ENCODE measurements around the gene SMTN.

SMTN gene

DNA sequence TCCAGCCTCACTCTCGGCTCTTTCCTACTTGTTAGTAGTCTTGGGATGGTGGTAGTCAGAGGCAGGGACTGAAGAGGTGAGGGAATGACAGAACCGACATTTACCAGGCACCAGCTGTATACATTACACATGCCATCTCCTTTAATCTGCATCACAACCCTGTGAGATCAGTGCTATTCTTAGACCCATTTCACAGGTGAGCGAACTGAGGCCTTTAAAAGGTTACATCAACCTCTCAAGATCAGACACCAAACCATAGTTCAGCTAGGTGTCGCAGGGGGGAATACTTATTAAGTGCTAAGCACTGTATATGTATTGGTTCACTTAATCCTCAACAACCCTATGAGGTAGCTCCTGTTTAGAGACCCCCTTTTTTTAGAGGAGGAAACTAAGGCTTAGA lies 53.6 kb downstream of the SMTN start:
- Histone ChIP-seq H3K4me3 (ENCODE audit: low read depth, low read length) (no peak overlapping the region), H3K36me3 (no peaks in the 10 kb centered on the region; the same call in none of the 2 replicates), H3K27me3 (ENCODE audit: insufficient read depth, low read depth, severe bottlenecking) (no peaks in the 10 kb centered on the region), H3K9me3 (ENCODE audit: severe bottlenecking) (no peaks in the 10 kb centered on the region), H3K27ac (no peak overlapping the region)
- DNase-seq = no peak
- TF ChIP-seq CTCF (IDR thresholded peaks at IDR 0.05; ENCODE audit: low read depth, low read length) = no peak

DNA sequence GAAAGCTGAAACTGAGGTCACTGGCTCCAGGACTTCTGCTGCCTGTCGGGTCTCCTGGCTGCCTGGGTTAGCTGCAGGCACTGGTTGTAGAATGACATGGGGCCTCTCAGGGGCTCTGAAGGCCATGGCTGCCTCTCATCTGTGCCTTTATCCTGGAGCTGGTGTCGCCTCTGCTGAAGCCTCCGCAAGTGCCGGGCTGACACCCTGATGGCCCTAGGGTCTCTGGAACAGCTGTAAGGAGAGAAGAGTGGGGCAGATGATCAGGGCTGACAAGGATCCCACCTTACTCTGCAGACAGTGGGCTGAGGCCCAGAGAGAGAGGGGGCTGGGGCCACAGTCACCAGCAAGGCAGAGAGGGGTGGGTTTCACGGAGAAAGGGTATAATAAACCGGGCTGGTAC lies 54.6 kb downstream of the SMTN start:
- Histone ChIP-seq H3K36me3 (no peaks in the 10 kb centered on the region; the same call in none of the 2 replicates), H3K4me3 (ENCODE audit: low read depth, low read length) (no peak overlapping the region), H3K9me3 (ENCODE audit: severe bottlenecking) (no peaks in the 10 kb centered on the region), H3K27ac (no peak overlapping the region), H3K27me3 (ENCODE audit: insufficient read depth, low read depth, severe bottlenecking) (no peaks in the 10 kb centered on the region)
- no peak for TF ChIP-seq CTCF (IDR thresholded peaks at IDR 0.05; ENCODE audit: low read depth, low read length)
- DNase-seq = no peak

- no peaks in the 10 kb centered on the region for H3K9me3 ChIP-seq (ENCODE audit: severe bottlenecking)
- no peak for DNase-seq
- H3K27ac ChIP-seq = no peak overlapping the region
- TF ChIP-seq CTCF (IDR thresholded peaks at IDR 0.05; ENCODE audit: low read depth, low read length) = no peak
- no peaks in the 10 kb centered on the region; the same call in 1 of the 2 replicates for H3K36me3 ChIP-seq
- H3K27me3 ChIP-seq (ENCODE audit: insufficient read depth, low read depth, severe bottlenecking) = no peaks in the 10 kb centered on the region
- H3K4me3 ChIP-seq (ENCODE audit: low read depth, low read length) = no peak overlapping the region
Measured at GRCh38 chr22:31136155-31136554, 55.0 kb downstream of the SMTN start.

GRCh38 chr22:31136711-31137110 lies 55.6 kb downstream of the SMTN start:
- no peak overlapping the region for H3K27ac ChIP-seq
- DNase-seq = no peak
- H3K9me3 ChIP-seq (ENCODE audit: severe bottlenecking) = no peaks in the 10 kb centered on the region
- H3K36me3 ChIP-seq = no peaks in the 10 kb centered on the region; the same call in 1 of the 2 replicates
- H3K27me3 ChIP-seq (ENCODE audit: insufficient read depth, low read depth, severe bottlenecking) = no peaks in the 10 kb centered on the region
- no peak for TF ChIP-seq CTCF (IDR thresholded peaks at IDR 0.05; ENCODE audit: low read depth, low read length)
- no peak overlapping the region for H3K4me3 ChIP-seq (ENCODE audit: low read depth, low read length)

- Histone ChIP-seq H3K27me3 (ENCODE audit: insufficient read depth, low read depth, severe bottlenecking) (no peaks in the 10 kb centered on the region), H3K36me3 (no peaks in the 10 kb centered on the region; the same call in 1 of the 2 replicates), H3K27ac (no peak overlapping the region), H3K9me3 (ENCODE audit: severe bottlenecking) (no peaks in the 10 kb centered on the region), H3K4me3 (ENCODE audit: low read depth, low read length) (no peak overlapping the region)
- DNase-seq = no peak
- no peak for TF ChIP-seq CTCF (IDR thresholded peaks at IDR 0.05; ENCODE audit: low read depth, low read length)
Measured at GRCh38 chr22:31137721-31138120, 56.6 kb downstream of the SMTN start.

- TF ChIP-seq CTCF (IDR thresholded peaks at IDR 0.05; ENCODE audit: low read depth, low read length) = no peak
- H3K27ac ChIP-seq = no peak overlapping the region
- H3K9me3 ChIP-seq (ENCODE audit: severe bottlenecking) = no peaks in the 10 kb centered on the region
- H3K27me3 ChIP-seq (ENCODE audit: insufficient read depth, low read depth, severe bottlenecking) = no peaks in the 10 kb centered on the region
- DNase-seq = no peak
- no peak overlapping the region for H3K4me3 ChIP-seq (ENCODE audit: low read depth, low read length)
- H3K36me3 ChIP-seq = no peaks in the 10 kb centered on the region; the same call in 1 of the 2 replicates
Measured at GRCh38 chr22:31138126-31138525, 57.0 kb downstream of the SMTN start.
